Ishikawa (cell line): ENCODE results near the gene IL2RA.

Experiments
- CEBPB ChIP-seq: IDR thresholded peaks from 2 replicates; pipeline ENCODE4 v1.6.1; 2012
- EGR1 ChIP-seq: IDR thresholded peaks from 2 replicates; pipeline ENCODE4 v1.6.1; 2012
- EP300 ChIP-seq: IDR thresholded peaks from 2 replicates; pipeline ENCODE4 v1.6.1; 2012; ENCODE audit warnings: borderline replicate concordance
- FOXM1 ChIP-seq: IDR thresholded peaks from 2 replicates; pipeline ENCODE4 v1.6.1; 2012; ENCODE audit warnings: low read depth, borderline replicate concordance
- RAD21 ChIP-seq: IDR thresholded peaks from 2 replicates; pipeline ENCODE4 v1.6.1; 2012; ENCODE audit warnings: low read depth
- YY1 ChIP-seq: IDR thresholded peaks from 2 replicates; pipeline ENCODE4 v1.6.1; 2012; ENCODE audit warnings: low read depth
- TF ChIP-seq, protein P1 (sequence below): IDR thresholded peaks from 2 replicates; pipeline ENCODE4 v1.6.1; 2012; ENCODE audit warnings: low read depth, mild to moderate bottlenecking
- TF ChIP-seq, protein P2 (sequence below): IDR thresholded peaks from 2 replicates; pipeline ENCODE4 v1.6.1; 2012
- TF ChIP-seq, protein P3 (sequence below): IDR thresholded peaks from 2 replicates; pipeline ENCODE4 v1.6.1; 2012

DNA sequence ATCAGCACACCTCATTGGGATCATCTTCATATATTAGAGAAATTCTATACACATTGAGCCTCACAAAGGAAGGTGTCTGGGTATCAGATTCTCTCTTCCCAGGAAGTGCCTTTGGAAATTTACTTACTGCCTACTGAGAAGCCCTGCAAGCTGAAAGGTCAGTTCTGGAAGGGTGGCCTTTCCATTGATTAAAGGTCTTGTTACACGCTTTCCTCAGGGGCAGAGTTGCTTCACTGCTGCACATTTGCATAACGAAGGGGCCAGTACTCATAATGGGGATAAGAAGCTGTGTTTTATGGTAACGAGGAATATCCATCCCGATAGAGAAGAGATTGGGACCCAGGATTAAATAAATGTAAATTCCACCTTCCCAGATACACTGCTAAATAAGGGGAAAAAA, 65.5 kb downstream of the IL2RA start:
- TF ChIP-seq, protein P1, sequence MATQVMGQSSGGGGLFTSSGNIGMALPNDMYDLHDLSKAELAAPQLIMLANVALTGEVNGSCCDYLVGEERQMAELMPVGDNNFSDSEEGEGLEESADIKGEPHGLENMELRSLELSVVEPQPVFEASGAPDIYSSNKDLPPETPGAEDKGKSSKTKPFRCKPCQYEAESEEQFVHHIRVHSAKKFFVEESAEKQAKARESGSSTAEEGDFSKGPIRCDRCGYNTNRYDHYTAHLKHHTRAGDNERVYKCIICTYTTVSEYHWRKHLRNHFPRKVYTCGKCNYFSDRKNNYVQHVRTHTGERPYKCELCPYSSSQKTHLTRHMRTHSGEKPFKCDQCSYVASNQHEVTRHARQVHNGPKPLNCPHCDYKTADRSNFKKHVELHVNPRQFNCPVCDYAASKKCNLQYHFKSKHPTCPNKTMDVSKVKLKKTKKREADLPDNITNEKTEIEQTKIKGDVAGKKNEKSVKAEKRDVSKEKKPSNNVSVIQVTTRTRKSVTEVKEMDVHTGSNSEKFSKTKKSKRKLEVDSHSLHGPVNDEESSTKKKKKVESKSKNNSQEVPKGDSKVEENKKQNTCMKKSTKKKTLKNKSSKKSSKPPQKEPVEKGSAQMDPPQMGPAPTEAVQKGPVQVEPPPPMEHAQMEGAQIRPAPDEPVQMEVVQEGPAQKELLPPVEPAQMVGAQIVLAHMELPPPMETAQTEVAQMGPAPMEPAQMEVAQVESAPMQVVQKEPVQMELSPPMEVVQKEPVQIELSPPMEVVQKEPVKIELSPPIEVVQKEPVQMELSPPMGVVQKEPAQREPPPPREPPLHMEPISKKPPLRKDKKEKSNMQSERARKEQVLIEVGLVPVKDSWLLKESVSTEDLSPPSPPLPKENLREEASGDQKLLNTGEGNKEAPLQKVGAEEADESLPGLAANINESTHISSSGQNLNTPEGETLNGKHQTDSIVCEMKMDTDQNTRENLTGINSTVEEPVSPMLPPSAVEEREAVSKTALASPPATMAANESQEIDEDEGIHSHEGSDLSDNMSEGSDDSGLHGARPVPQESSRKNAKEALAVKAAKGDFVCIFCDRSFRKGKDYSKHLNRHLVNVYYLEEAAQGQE: no peak
- TF ChIP-seq FOXM1 (no peak), YY1 (no peak), RAD21 (no peak), EP300 (no peak), EGR1 (no peak), CEBPB (no peak)
- TF ChIP-seq, protein P2, sequence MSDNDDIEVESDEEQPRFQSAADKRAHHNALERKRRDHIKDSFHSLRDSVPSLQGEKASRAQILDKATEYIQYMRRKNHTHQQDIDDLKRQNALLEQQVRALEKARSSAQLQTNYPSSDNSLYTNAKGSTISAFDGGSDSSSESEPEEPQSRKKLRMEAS: no peak
- TF ChIP-seq, protein P3, sequence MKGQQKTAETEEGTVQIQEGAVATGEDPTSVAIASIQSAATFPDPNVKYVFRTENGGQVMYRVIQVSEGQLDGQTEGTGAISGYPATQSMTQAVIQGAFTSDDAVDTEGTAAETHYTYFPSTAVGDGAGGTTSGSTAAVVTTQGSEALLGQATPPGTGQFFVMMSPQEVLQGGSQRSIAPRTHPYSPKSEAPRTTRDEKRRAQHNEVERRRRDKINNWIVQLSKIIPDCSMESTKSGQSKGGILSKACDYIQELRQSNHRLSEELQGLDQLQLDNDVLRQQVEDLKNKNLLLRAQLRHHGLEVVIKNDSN: no peak
